Neural cell (in vitro differentiated cells): ENCODE data around the gene HGD. TPM values are rescaled to one million over a fixed set of nuclear protein-coding genes. Genes with fewer than 3 reads are reported as not detected.

ENCODE experiments used
- H2AFZ ChIP-seq: fragments of 200-600, 300-800 bp; sonication (generic), shearing (Covaris generic); 2 replicates; pipeline ENCODE4 v1.6.0; 2014; ENCODE audit warnings: low read depth, mild to moderate bottlenecking, antibody characterized with exemption, low read length, moderate library complexity
- H3F3A ChIP-seq: fragments of 200-600 bp; shearing (Covaris generic); 2 replicates; pipeline ENCODE4 v1.6.1; 2016; ENCODE audit warnings: mild to moderate bottlenecking, moderate library complexity, mixed read lengths, antibody characterized with exemption, low read length; ENCODE audit not compliant: insufficient read depth, poor library complexity, severe bottlenecking
- H3K27ac ChIP-seq: fragments of 200-600, 300-800 bp; sonication (generic), shearing (Covaris generic); 2 replicates; pipeline ENCODE4 v1.5.1; 2014; ENCODE audit warnings: mild to moderate bottlenecking, low read length, moderate library complexity
- H3K27me3 ChIP-seq: fragments of 300-800, 200-600 bp; sonication (generic), shearing (Covaris generic); 2 replicates; pipeline ENCODE4 v1.6.0; 2014; ENCODE audit warnings: mild to moderate bottlenecking, low read depth, low read length, moderate library complexity; ENCODE audit not compliant: insufficient read depth
- H3K36me3 ChIP-seq: fragments of 300-800, 200-600 bp; sonication (generic), shearing (Covaris generic); 2 replicates; pipeline ENCODE4 v1.5.1; 2014; ENCODE audit warnings: mild to moderate bottlenecking, antibody characterized with exemption, low read length, moderate library complexity; ENCODE audit not compliant: insufficient read depth
- H3K4me2 ChIP-seq: fragments of 300-800, 200-600 bp; sonication (generic), shearing (Covaris generic); 2 replicates; pipeline ENCODE4 v1.6.0; 2014; ENCODE audit warnings: mild to moderate bottlenecking, low read length
- H3K4me3 ChIP-seq: fragments of 300-800, 200-600 bp; sonication (generic), shearing (Covaris generic); 2 replicates; pipeline ENCODE4 v1.5.1; 2014; ENCODE audit warnings: mild to moderate bottlenecking, low read length, moderate library complexity
- H3K79me2 ChIP-seq: fragments of 200-600 bp; shearing (Covaris generic); replicated peaks from 2 replicates; pipeline ENCODE4 v1.6.0; 2014; ENCODE audit warnings: mild to moderate bottlenecking, low read length, moderate library complexity; ENCODE audit not compliant: insufficient read depth
- H3K9ac ChIP-seq: fragments of 300-800, 200-600 bp; sonication (generic), shearing (Covaris generic); 2 replicates; pipeline ENCODE4 v1.6.1; 2016; ENCODE audit warnings: mild to moderate bottlenecking, low read length, mixed read lengths
- H3K9me2 ChIP-seq: fragments of 200-600 bp; shearing (Covaris generic); 2 replicates; pipeline ENCODE4 v1.6.1; 2016; ENCODE audit warnings: mild to moderate bottlenecking, low read length, mixed read lengths; ENCODE audit not compliant: insufficient read depth
- H3K9me3 ChIP-seq: fragments of 200-600, 300-800 bp; sonication (generic), shearing (Covaris generic); 2 replicates; pipeline ENCODE4 v1.6.1; 2016; ENCODE audit warnings: mild to moderate bottlenecking, mixed run types, low read length, moderate library complexity, mixed read lengths
- H4K20me1 ChIP-seq: fragments of 200-600 bp; shearing (Covaris generic); 2 replicates; pipeline ENCODE4 v1.6.1; 2016; ENCODE audit warnings: mild to moderate bottlenecking, mixed run types; ENCODE audit not compliant: insufficient read depth
- CTCF ChIP-seq: fragments of 450-650 bp; IDR thresholded peaks from 2 replicates; pipeline ENCODE4 v1.5.1; 2014; ENCODE audit warnings: antibody characterized with exemption, mild to moderate bottlenecking, moderate library complexity; ENCODE audit not compliant: poor library complexity, severe bottlenecking
- EP300 ChIP-seq: fragments of 450-650 bp; conservative IDR thresholded peaks from 2 replicates; pipeline ENCODE4 v1.6.1; 2014; ENCODE audit warnings: antibody characterized with exemption, mild to moderate bottlenecking, moderate library complexity; ENCODE audit not compliant: poor library complexity, severe bottlenecking
- EZH2 ChIP-seq: fragments of 200-600, 300-800 bp; shearing (Covaris generic), sonication (generic); IDR thresholded peaks from 2 replicates; pipeline ENCODE4 v1.6.1; 2014; ENCODE audit warnings: antibody characterized with exemption, low read length, borderline replicate concordance, mild to moderate bottlenecking; ENCODE audit not compliant: insufficient read depth, poor library complexity, severe bottlenecking
- MXI1 ChIP-seq: fragments of 450-650 bp; conservative IDR thresholded peaks from 2 replicates; pipeline ENCODE4 v1.6.1; 2014; ENCODE audit warnings: antibody characterized with exemption, mild to moderate bottlenecking; ENCODE audit not compliant: poor library complexity, severe bottlenecking
- POLR2AphosphoS5 ChIP-seq: IDR thresholded peaks from 2 replicates; pipeline ENCODE4 v1.6.1; 2012
- RAD21 ChIP-seq: fragments of 450-650 bp; conservative IDR thresholded peaks from 2 replicates; pipeline ENCODE4 v1.6.1; 2014; ENCODE audit warnings: antibody characterized with exemption, mild to moderate bottlenecking, moderate library complexity
- REST ChIP-seq: IDR thresholded peaks from 2 replicates; pipeline ENCODE4 v1.6.1; 2012; ENCODE audit warnings: borderline replicate concordance
- SMC3 ChIP-seq: fragments of 450-650 bp; conservative IDR thresholded peaks from 2 replicates; pipeline ENCODE4 v1.6.1; 2014; ENCODE audit warnings: antibody characterized with exemption, mild to moderate bottlenecking, moderate library complexity; ENCODE audit not compliant: poor library complexity
- TAF1 ChIP-seq: IDR thresholded peaks from 2 replicates; pipeline ENCODE4 v1.6.1; 2012; ENCODE audit warnings: low read depth
- polyA plus RNA-seq: library from polyadenylated mRNA; depleted of rRNA; stranded (reverse); fragments of >200 nt; gene quantifications from 2 replicates; pipeline ENCODE4 v1.2.3, GENCODE V29; 2014

The HGD gene
- polyA plus RNA-seq, 1 donor from 2014 or later: not detected

GRCh38 chr3:120659285-120659684, 22.8 kb downstream of the HGD start:
- H3K9ac ChIP-seq: no peak overlapping the region
- H2AFZ ChIP-seq: no peak overlapping the region
- H3K27me3 ChIP-seq: no peaks in the 10 kb centered on the region
- no peaks in the 10 kb centered on the region for H3K9me3 ChIP-seq
- no peaks in the 10 kb centered on the region for H3K9me2 ChIP-seq
- H3K27ac ChIP-seq: no peak overlapping the region
- H3K79me2 ChIP-seq: no peaks in the 10 kb centered on the region
- no peaks in the 10 kb centered on the region for H3F3A ChIP-seq
- H3K4me3 ChIP-seq: no peak overlapping the region
- no peaks in the 10 kb centered on the region for H3K36me3 ChIP-seq
- no peak overlapping the region for H3K4me2 ChIP-seq
- no peaks in the 10 kb centered on the region for H4K20me1 ChIP-seq
- no peak for TF ChIP-seq RAD21
- no peak for TF ChIP-seq MXI1
- no peak for TF ChIP-seq EP300
- TF ChIP-seq SMC3: no peak
- no peak for TF ChIP-seq CTCF
- TF ChIP-seq POLR2AphosphoS5: no peak
- no peak for TF ChIP-seq TAF1
- TF ChIP-seq EZH2: no peak
- TF ChIP-seq REST: no peak

- H3K4me2 ChIP-seq: no peak overlapping the region
- no peak overlapping the region for H3K9ac ChIP-seq
- H3K4me3 ChIP-seq: no peak overlapping the region
- TF ChIP-seq CTCF (no peak), RAD21 (no peak), EP300 (no peak), SMC3 (no peak), POLR2AphosphoS5 (no peak)
- H3K9me2 ChIP-seq: no peaks in the 10 kb centered on the region
- no peak overlapping the region for H3K27ac ChIP-seq
- H2AFZ ChIP-seq: no peak overlapping the region
- H3F3A ChIP-seq: no peaks in the 10 kb centered on the region
- H3K36me3 ChIP-seq: no peaks in the 10 kb centered on the region
- no peaks in the 10 kb centered on the region for H3K79me2 ChIP-seq
- no peaks in the 10 kb centered on the region for H3K27me3 ChIP-seq
- H4K20me1 ChIP-seq: no peaks in the 10 kb centered on the region
- H3K9me3 ChIP-seq: no peaks in the 10 kb centered on the region
Observed at GRCh38 chr3:120652896-120653545, 29.0 kb downstream of the HGD start.
